GM19239 (cell line): ENCODE data around the gene ALOX15B.
A peak's percentile ranks its signal among the peaks of the same experiment; 100 is the strongest.
"Not testable (repeated sequence)": the region's sequence is repeated elsewhere in the genome, so short reads cannot be mapped to it uniquely, and the experiment has no call there.

Experiments used
- DNase-seq: peaks from one replicate; pipeline ENCODE4 v3.0.0; 2011; ENCODE audit warnings: low spot score; ENCODE audit not compliant: insufficient read length
- FAIRE-seq: peaks from 2 replicates; lab custom pipeline; 2011; peaks lifted over from hg19 to GRCh38; lab: Jason Lieb, UNC

Gene ALOX15B

GRCh38 chr17:8060274-8060673, 21.4 kb downstream of the ALOX15B start:
- peak; percentile 60 for DNase-seq
- peak; percentile 90 for FAIRE-seq

DNA sequence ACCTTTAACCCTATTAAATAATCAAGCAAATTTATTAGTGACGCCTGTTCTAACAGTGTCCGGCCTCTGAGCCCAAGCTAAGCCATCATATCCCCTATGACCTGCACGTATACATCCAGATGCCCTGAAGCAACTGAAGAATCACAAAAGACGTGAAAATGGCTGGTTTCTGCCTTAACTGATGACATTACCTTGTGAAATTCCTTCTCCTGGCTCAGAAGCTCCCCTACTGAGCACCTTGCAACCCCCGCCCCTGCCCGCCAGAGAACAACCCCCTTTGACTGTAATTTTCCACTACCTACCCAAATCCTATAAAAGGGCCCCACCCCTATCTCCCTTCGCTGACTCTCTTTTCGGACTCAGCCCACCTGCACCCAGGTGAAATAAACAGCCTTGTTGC, 23.0 kb downstream of the ALOX15B start:
- not testable (repeated sequence) for FAIRE-seq, DNase-seq

DNA sequence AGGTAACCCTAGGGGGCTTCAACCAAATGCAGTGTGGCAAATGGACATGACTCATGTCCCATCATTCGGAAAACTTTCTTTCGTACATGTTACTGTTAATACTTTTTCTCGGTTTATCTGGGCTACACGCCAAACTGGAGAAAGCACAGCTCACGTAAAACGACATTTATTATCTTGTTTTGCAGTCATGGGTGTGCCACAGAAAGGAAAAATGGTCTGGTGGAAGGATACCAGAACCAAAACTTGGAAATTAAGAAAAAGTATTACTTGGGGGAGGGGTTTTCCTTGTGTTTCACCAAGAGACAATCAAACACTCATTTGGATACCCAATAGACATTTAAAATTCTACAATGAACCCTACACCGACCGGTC, 23.6 kb downstream of the ALOX15B start:
- no peak for DNase-seq
- FAIRE-seq = no peak

DNA sequence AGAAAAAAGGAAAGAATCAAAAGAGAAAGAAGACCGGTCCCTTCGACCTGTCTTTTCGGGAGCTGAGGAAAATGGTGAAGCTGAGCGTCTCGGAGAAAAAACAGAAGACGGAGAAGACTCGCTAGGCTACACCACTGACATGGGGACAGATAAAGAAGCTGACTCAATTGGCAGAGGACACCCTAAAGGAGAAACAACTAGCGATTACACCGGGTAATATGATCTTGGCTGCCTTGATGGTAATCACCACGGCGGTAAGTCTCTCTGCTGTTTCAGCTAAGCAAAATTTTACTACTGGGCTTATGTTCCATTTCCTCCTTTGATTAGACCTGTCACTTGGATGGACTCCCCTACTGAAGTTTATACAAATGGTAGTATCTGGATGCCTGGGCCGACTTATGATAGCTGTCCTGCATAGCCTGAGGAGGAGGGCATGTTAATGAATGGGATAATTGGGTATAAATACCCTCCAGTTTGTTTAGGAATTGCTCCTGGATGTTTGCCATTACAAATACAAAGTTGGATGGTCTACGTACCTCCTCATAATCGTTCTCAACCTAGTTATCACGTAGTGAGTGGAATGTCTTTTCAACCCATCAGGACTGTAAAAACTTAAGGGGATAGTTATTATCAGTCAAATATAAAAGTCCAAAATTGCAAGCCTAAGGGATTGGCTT, 24.1 kb downstream of the ALOX15B start:
- no peak for DNase-seq
- no peak for FAIRE-seq

DNA sequence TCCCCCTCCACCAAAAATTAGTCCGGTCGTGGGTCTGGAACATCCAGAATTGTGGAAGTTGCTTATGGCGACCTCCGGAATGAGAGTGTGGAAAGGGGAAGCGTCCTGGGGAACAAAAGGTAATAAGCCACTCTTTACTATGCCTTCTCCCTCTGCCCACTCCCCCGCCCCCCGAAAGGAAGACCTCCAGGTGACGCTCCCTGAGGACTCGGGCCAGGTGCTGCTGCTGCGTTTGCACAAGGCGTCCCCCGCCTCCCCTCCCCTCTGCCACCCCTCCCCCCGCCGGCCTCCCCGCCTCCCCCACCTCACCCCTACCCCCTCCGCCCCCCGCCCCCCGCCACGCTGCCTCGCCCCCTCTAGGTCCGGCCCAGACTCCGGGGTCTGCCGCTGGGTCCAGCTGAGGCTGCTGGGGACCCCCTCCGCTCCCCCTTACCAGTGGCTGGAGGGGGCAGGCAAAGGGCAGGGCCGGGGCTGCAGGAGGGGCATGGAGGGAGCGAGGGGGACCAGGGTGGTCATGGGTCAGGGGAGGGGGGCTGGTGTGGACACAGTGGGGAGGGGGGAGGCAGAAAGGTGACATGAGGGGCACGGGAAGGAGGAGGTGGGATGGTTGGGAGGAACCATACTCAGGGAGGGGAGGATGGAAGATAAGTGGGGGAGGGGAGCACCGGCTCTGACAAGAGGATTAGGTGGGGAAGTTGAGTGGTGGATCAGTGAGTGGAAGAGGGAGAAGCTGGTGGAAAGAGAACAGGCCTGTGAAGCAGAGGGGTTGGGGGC, 25.1 kb downstream of the ALOX15B start:
- DNase-seq (no peak), FAIRE-seq (no peak)

DNA sequence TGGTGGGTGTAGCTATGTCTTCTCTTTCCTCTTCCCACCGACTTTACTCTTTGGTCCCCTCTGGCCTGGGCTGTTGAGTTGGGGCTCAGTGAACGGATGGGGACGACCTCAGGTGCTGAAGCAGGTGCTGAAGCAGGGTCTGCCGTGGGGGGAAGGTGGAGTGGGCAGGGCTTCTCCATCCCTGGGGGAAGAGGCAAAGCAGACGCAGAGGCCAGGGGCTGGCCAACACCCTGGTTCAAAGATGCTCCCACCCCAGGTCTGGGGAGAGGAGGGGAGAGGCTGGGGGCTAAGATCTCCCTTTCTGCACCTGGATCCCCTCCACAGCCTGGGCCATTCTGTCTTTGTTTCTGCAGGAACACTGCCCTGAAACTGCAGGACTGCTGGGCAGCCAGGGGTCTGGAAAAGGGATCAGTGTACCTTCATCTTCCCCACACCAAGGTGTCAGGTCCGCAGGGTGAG, 25.7 kb downstream of the ALOX15B start:
- DNase-seq = no peak
- no peak for FAIRE-seq

- DNase-seq = no peak
- no peak for FAIRE-seq
Measured at GRCh38 chr17:8066841-8067775, 28.2 kb downstream of the ALOX15B start.

GRCh38 chr17:8067806-8068205, 28.9 kb downstream of the ALOX15B start:
- FAIRE-seq = no peak
- no peak for DNase-seq

GRCh38 chr17:8068736-8069586, 30.1 kb downstream of the ALOX15B start:
- DNase-seq (no peak), FAIRE-seq (no peak)

DNA sequence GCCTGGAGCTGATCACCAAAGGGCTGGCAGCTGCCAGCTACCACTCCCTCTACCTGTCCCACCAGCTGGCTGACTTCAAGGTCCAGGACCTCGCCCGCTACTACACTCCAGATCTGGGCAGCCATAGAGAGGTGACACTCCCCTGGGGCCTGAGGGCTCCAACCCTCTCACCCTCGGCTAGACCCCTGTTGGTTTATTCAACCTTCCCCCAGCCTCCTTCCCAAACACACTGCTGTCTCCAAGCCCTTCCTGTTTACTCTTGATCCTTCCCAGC, 30.7 kb downstream of the ALOX15B start:
- no peak for FAIRE-seq

DNA sequence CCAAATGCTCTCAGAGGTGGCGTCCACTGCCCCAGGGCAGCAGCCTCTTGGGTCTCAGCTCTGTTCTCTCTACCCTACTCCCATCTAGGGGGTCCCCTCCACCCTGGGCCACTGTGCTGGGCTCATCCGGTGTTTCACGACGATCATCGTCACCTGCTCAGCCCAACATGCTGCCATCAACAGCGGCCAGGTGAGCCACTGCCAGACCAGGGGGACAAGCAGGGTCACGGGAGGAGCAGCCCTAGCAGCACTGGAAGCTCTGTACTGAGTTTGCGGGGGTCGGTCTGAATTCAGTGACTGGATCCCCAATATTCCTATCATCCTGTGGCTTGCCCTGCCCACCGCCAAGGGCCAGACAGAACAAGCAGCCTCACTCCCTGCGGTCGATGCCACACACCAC, 32.6 kb downstream of the ALOX15B start:
- no peak for FAIRE-seq
- no peak for DNase-seq

More for the DNA sequence above, 30.7 kb downstream of the ALOX15B start:
- DNase-seq = no peak

GRCh38 chr17:8072341-8072728, 33.5 kb downstream of the ALOX15B start:
- no peak for FAIRE-seq
- DNase-seq = no peak

DNA sequence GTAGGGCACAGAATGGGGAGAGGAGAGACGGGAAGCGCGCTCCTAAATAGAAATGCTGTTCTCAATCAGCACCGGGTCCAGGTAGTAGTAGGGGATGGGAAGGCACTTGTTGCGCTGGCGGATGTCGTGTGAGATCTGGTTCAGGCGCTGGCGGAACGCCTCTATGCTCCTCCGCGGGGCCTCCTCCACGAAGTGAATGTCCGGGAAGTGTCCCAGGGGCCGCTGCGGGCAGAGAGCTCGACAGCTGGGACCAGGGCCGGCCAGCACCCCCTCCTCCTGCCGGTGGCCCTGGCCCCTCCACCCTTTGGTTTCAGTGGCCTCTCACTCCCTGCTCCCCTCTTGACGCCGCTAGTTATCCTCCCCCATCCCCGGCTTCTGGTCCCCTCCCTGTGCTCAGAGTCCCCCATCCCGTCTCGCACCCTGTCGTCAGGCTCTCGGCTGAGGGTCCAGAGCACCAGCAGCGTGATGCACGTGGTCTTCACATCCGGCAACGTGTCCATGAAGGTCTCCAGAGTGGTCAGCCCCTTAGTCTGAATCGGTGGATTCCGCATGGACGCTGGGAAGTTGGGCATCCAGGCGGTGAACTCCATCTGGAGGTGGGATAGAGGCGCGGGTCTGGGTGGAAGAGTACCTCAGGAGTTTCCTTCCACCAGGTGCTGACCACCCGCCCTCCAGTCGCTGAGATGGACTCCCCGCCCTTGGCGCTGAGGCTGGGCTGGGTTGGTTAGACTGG, 34.0 kb downstream of the ALOX15B start:
- DNase-seq (no peak), FAIRE-seq (no peak)

- FAIRE-seq (peak; percentile 91), DNase-seq (peak; percentile 86)
Measured at GRCh38 chr17:8073627-8074484, 35.0 kb downstream of the ALOX15B start.

DNA sequence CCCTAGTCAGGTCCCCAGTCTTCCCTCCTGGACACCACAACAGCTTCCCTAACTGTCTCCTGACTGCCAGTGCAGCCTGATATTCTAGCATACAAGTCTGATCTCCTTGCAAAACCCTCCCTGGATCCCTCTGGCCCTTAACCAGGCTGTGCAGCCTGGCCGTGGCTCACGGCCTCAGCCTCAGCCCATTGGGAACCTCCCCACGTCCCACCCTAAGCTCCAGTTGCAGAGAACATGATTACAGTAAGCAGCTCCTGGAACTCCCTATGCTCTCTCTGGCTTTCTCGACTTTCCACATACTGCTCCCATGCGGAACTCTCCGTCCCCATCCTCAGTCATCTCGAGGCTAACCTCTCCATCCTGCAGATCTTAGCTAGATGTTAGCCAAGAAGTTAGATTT, 35.7 kb downstream of the ALOX15B start:
- FAIRE-seq = no peak

DNA sequence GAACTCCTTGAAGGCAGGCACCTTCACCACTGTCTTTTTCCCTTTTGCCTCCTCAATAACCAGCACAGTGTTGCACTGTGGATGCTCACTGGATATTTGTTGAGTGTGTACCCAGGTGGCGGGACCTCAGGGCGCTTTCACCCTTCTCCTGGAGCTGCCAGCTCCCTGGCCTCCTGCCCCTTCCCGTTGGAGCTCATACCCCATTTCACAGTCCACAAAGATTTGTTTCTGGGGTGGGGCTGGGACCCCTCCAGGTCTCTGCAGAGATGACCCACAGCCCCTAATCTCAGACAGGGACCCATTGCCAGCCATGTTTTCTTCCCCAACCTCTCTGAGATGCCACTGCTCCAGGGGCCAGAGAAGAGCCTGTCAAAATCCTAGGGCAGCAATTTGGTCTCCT, 36.2 kb downstream of the ALOX15B start:
- DNase-seq (no peak), FAIRE-seq (no peak)

More for the DNA sequence above, 35.7 kb downstream of the ALOX15B start:
- no peak for DNase-seq

DNA sequence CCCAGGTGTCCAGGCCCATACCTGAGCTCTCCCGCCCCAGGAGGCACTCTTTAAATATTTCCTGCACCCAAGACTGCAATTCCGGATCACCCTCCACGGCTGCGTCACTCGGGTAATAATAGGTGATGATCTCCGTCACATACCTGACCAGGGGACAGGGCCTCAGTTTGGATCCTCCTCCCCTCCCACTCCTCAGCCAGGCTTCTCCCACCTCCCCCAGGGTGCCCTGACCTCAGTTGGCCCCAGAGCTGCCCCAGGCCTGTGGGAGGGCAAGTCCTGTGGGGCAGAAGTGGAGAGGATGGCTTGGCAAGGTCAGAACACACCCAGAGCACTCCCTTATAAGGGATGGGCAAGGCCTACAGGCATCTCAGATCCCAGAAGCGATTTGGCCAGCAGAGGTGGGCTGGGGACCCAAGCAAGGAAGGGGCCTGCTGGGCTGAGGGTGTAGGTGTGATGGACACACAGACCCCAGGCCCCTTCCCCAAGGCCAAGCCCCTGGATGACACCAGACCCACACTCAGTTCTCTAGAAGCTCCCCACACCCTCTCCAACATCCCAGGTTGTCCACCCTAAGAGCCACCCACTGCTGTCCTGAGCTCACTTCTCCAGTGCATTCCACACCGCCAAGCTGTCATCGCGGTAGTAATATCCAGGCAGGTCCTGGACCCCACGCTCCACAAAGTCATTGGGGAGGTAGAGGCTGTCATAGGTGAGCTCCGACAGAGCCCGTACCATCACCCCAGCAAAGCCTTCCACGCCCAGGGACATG, 36.9 kb downstream of the ALOX15B start:
- no peak for FAIRE-seq
- no peak for DNase-seq
